HG03280 (cell line): ENCODE data around the gene ALKBH5.

Source experiments
- ATAC-seq: cut with Tn5 transposase; IDR thresholded peaks from one replicate; pipeline ENCODE4 v1.9.1; 2021; ENCODE audit warnings: mild to moderate bottlenecking, moderate library complexity; ENCODE audit not compliant: unreplicated experiment

Gene ALKBH5

GRCh38 chr17:18238299-18238698 lies 54.7 kb downstream of the ALKBH5 start:
- ATAC-seq: no peak

DNA sequence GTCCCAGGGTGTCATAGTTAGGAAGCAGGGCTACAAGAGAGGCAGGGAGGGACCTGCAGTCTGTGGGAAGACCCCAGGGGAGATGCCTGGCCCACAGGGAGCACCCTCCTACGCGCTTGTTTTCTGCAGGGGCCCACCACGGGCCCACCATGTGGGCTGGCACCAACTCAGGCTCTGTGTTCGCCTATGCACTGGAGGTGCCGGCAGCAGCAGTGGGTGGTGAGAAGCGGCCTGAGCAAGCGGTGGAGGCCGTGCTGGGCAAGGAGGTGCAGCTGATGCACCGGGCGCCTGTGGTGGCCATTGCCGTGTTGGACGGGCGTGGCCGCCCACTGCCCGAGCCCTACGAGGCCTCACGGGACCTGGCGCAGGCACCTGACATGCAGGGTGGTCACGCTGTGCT lies 56.8 kb downstream of the ALKBH5 start:
- ATAC-seq: no peak

- ATAC-seq: no peak
These were observed 57.7 kb downstream of the ALKBH5 start for GRCh38 chr17:18241229-18241871.

- no peak for ATAC-seq
These were observed 61.6 kb downstream of the ALKBH5 start for GRCh38 chr17:18245038-18245776.

- no peak for ATAC-seq
These were observed 62.6 kb downstream of the ALKBH5 start for GRCh38 chr17:18246109-18246725.

- ATAC-seq: no peak
These were observed 63.4 kb downstream of the ALKBH5 start for GRCh38 chr17:18246880-18247612.

DNA sequence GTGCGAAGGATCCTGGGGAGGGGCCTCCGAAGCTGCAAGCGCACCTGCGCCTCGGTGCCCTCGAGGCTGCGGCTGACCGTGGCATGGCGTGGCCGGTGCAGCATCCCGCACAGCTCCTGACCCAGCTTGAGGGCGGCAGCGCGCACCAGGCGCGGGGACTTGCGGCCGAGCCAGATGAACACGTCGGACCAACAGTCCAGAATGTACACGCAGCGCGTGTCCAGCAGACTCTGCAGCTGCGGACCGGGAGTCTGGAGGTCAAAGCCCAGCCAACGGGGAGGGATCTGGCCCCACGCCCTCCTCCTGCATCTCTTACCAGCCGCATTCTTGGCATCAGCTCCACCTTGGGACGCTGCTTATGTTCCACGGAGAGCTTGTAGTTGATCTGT lies 64.0 kb downstream of the ALKBH5 start:
- no peak for ATAC-seq

DNA sequence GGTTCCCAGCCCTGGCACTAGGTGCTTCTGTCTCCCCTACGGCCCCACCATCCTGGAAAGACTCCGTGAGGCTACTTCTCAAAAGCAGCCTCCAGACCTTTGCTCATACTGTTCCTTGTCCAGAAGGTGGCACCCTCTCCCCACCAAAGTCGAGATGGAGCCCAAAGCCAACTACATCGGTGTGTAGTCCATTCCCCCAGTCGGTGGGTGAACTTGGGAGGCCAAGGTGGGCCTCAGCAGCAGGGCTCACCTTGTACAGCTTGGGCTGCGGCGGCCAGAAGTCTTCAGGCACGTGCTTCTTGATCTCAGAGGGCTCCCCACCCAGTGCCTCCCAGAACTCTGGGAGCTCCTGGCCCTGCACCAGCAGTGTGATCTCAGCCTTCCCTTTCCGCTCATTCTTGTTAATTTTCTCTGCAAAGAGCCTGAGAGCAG lies 64.7 kb downstream of the ALKBH5 start:
- ATAC-seq: no peak

DNA sequence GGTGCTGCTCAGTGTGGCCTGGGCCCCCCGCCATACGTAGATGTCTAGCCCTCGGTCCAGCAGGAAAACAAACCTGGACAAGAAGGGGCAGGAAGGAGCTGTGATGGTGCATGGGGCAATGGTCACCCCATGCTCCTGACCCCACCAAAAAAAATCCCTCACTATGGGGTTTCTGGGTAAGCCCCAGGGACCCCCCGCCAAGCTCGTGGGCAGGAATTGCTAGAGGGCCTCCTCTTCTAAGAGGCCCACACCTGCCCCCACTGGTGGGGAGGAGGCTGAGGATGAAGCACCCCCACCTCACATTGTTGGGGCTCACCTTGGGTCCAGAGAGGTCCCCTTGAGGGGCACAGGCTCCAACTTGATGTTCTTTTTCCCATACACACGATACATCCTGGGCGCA lies 65.2 kb downstream of the ALKBH5 start:
- no peak for ATAC-seq

DNA sequence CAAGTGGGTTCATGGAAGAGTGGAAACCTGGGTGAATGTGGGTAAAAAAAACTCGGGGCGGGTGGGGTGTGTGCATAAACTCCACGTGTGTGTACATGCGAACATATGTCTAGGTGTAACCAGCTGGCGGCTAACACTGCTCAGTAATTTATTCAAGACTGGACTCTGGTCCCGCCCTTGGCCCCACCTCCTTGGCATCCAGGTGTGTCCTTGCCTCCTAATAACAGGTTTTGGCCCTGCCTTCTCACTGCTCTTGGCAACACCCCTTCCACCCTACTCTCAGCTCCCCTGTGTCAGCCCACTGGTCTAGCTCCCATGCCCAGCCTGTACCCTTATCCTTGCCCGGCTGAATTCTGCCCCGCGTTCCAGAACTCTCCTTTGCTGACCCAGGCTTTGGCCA lies 66.6 kb downstream of the ALKBH5 start:
- no peak for ATAC-seq

DNA sequence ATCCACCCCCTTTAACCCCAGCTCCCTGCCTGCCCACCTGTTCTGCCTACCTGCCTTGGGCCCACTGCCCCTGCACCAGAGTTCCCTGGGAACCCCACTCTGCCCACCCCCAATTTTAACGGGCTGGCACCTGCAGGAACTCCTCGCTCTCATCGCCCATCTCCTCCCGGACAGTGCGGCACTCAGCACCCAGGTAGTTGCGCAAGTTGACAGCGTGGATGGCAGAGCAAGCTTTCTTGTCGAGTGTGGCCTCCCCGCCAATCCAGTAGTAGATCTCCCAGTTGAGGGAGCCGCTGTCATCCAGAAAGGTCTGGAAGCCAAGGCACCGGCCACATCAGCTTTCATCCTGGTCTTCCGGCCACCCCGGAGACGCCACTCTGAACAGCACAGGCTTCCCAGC lies 67.1 kb downstream of the ALKBH5 start:
- ATAC-seq: no peak

DNA sequence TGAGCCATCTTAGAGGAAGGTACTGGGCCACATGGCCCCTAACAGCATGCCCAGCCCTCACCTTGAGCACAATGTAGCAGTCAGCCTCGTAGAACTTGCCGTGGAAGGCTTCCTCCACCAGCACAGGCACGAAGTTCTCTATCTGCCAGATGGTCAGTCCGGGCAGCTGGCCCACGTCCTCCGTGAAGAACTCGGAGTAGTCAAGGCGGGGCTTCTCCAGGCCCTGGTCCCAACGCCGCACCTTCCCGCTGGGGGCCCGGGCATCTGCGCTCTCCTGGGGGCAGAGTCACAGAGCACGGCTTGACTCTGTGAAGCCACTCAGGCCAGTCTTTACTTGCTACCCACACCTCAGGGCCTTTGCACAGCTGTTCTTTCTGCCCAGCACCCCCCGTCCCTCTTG lies 67.6 kb downstream of the ALKBH5 start:
- ATAC-seq: no peak

DNA sequence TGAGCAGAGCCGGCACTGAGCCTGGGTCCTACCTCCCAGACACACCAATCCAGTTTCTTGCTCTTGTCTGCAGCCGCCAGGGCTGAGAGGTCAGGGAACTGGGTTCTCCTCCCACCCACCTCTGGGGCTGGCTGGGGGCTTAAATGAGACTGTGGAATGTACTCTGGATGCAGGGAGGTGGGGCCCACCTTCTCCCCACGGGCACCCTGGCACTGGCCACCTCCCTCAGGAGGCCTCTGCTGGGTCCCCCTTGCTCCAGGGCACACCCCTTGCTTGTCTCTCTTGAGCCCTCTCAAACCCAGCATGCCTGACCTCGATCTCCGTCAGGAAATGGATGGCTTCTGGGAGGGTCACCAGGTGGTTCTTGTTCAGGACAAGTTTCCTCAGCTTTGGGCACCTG lies 68.5 kb downstream of the ALKBH5 start:
- no peak for ATAC-seq

DNA sequence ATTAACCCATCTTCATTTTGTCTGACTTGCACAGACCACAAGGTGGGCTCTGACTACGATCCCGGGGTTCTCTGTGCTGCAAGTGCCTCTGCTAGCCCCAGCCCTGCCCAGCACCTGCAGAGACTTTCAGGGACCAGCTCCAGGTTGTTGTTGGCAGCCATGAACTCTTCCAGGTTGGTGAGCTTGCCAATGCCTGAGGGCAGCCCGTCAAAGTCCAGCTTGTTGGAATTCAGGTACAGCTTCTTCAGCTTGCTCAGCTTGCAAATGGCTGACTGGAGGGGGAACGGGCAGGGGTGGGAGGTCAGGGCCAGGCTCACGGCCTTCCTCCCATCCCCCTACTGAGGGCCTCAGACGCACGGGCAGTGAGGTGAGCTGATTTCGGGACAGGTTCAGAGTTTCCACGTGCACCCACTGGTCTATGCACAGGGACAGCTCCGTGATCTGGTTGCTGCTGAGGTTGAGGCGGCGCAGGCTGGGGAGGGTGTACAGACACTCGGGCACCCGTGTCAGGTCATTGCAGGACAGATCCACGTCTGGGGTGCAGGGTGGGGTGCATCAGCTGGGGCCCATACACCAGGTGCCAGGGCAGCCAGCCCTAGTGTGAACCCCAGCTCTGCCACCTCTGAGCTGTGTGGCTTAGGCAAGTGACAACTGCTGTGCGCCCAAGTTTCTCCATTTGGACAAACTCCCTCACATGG lies 69.7 kb downstream of the ALKBH5 start:
- ATAC-seq: no peak

DNA sequence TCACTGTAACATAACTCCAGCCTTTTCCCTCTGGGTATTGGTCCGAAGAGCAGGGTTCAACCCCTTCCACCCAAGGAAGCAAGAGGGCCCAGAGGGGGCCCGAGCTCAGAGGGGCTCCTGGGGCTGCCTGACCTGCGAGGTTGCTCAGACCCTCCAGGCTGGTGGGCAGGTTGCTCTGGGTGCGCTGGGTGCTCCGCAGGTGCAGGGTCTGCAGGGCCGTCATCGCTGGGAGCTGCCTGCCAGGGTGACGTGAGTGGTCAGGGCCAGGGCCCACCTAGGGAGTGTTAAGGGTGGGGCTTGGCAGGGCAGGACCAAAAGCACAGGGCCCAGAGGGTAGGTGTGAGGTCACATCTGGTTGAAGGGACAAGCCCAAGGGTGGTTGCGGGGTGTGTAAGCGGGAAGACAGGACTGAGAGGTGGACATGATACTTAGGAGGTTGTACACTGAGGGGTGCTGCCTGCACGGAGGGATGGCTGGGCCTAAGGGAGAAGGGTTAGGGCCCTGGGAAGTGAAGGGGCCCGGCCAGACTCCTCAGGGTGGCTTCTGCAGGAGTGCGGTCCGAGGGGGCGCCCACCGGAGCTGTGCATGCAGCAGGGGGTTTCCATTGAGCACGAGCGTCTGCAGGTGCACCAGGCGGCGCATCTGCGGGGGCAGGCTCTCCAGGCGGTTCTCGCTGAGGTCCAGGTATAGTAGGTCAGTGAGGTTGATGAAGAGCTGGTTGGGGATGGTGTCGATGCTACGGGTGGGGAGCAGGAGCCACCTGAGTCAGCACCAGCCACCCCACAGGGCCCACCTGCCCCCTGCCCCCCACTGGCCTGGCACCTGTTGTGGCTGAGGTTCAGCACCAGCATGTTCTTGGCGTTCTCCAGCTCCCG lies 70.6 kb downstream of the ALKBH5 start:
- ATAC-seq: no peak

- ATAC-seq: no peak
These were observed 71.4 kb downstream of the ALKBH5 start for GRCh38 chr17:18254888-18255649.

- no peak for ATAC-seq
These were observed 72.7 kb downstream of the ALKBH5 start for GRCh38 chr17:18256351-18256750.

DNA sequence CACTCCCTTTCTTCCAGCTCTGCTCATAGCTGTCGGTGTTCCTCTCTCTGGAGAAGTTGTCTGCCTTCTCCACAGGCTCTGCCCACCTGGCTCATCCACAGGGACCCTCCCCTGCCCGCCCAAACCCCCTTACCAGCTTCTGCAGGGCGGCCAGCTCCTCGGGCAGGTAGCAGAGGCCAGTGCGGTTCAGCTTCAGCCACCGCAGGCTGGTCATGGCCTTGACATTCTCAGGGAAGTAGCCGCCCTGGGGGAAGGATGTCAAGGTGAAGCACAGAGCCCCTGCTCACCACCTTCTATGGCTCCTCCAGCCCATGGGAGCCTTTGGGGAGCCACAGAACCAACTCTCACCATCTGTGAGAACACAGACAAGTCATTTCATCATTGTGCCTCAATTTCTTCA lies 73.1 kb downstream of the ALKBH5 start:
- ATAC-seq: no peak

GRCh38 chr17:18257268-18257981 lies 73.8 kb downstream of the ALKBH5 start:
- ATAC-seq: no peak
